22Rv1 (cell line): ENCODE results near the gene RTN1.

Experiments used
- ZFX ChIP-seq: fragments of 450-650 bp; IDR thresholded peaks from 2 replicates; pipeline ENCODE4 v1.6.1; 2017; ENCODE audit warnings: antibody characterized with exemption, borderline replicate concordance
- TF ChIP-seq, protein P1 (sequence below): fragments of 450-650 bp; IDR thresholded peaks from 2 replicates; pipeline ENCODE4 v1.5.1; 2017; ENCODE audit warnings: mild to moderate bottlenecking

DNA sequence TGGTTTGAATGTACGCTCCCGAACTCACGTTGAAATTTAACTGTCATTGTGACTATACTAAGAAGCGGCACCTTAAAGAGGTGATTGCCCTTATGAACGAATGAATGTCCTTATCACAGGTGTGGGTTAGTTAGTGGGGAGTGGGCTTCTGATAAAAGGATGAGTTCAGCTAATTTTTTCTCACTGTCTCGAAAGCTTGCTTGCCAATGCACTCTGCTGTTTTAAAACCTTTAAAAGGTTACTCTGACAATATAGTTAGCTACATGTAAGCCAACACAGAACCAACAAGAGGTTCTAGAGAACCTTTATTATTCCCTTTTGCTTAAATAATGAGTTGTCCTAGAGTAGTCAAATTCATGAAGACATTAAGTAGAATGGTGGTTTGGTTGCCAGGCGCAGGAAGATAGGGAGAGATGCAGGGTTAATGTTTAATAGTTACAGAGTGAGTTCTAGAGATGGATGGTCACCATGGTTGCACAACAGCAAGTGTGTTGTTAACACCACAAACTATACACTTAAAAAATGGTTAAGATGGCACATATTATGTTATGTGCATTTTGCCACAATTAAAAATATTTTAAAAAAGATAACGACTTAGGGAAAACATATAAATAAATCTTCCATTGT, 26.3 kb downstream of the RTN1 start:
- TF ChIP-seq, protein P1, sequence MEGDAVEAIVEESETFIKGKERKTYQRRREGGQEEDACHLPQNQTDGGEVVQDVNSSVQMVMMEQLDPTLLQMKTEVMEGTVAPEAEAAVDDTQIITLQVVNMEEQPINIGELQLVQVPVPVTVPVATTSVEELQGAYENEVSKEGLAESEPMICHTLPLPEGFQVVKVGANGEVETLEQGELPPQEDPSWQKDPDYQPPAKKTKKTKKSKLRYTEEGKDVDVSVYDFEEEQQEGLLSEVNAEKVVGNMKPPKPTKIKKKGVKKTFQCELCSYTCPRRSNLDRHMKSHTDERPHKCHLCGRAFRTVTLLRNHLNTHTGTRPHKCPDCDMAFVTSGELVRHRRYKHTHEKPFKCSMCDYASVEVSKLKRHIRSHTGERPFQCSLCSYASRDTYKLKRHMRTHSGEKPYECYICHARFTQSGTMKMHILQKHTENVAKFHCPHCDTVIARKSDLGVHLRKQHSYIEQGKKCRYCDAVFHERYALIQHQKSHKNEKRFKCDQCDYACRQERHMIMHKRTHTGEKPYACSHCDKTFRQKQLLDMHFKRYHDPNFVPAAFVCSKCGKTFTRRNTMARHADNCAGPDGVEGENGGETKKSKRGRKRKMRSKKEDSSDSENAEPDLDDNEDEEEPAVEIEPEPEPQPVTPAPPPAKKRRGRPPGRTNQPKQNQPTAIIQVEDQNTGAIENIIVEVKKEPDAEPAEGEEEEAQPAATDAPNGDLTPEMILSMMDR = no peak
- no peak for TF ChIP-seq ZFX
